ENCODE data around the gene HSH2D. TPM values are rescaled to one million over a fixed set of nuclear protein-coding genes. Genes with fewer than 3 reads are reported as not detected.

HSH2D gene
- total RNA-seq, 6 donors from 2014 or later = 5.9 to 12.6 (median 8.2) TPM

DNA sequence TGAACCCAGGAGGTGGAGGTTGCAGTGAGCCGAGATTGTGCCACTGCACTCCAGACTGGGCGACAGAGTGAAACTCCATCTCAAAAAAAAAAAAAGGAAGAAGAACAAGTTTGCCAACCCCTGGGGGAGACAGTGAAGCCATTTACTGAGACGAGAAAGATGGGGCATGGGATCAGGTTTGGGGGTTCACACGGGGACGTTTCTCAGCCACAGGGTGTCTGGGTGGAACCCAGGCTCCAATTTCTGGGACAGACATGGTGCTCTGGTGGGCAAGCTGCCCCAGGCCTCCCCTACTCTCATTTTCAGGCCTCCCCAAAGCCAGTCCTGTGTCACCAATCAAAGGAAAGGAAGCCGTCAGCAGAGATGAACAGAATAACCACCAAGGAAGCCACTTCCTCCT, 13.4 kb downstream of the HSH2D start:
- DNase-seq (no peak), ATAC-seq (ENCODE audit: low FRiP score in 2 of 2) (no peak)
- Histone ChIP-seq H3K27ac (no peak overlapping the region), H3K9me3 (no peaks in the 10 kb centered on the region), H3K4me3 (no peak overlapping the region), H3K4me1 (no peaks in the 10 kb centered on the region), H3K36me3 (peaks cover 0 to 14% (median 4%) of the 10 kb centered on the region in 4 donors), H3K27me3 (no peaks in the 10 kb centered on the region)
- 71 to 73% methylated on average over 6 of the region's 6 CpGs for WGBS, 2 donors
- TF ChIP-seq POLR2A (IDR thresholded peaks at IDR 0.05) = no peak
- no peak for TF ChIP-seq EP300 (IDR thresholded peaks at IDR 0.05)
- TF ChIP-seq POLR2AphosphoS5 (IDR thresholded peaks at IDR 0.05) = no peak
- TF ChIP-seq CTCF (IDR thresholded peaks at IDR 0.05) = no peak

DNA sequence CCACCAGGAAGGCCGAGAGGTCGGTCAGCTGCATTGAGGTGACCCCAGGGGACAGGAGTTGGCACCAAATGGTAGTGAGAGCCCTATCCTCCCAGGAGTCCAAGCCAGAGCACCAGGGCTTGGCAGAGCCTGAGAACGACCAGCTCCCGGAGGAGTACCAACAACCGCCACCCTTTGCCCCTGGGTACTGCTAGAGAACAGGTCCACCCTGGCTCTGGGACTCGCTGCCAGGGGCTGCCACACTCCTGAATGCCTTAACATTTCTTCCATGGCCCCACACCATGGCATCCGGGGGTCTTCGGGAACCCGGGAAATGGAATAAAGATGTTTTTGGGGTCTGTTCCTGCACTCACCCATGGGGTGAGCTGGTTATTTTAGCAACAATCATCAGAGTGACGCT, 14.1 kb downstream of the HSH2D start:
- Histone ChIP-seq H3K9me3 (no peaks in the 10 kb centered on the region), H3K27me3 (no peaks in the 10 kb centered on the region), H3K4me3 (no peak overlapping the region), H3K27ac (no peak overlapping the region), H3K36me3 (peaks cover 0 to 14% (median 3%) of the 10 kb centered on the region in 4 donors), H3K4me1 (no peaks in the 10 kb centered on the region)
- no peak for ATAC-seq (ENCODE audit: low FRiP score in 2 of 2)
- WGBS, 2 donors = 85 to 100% methylated on average over 4 to 9 of the region's 10 CpGs
- DNase-seq = no peak
- no peak for TF ChIP-seq POLR2A (IDR thresholded peaks at IDR 0.05)
- TF ChIP-seq POLR2AphosphoS5 (IDR thresholded peaks at IDR 0.05) = no peak
- no peak for TF ChIP-seq EP300 (IDR thresholded peaks at IDR 0.05)
- TF ChIP-seq CTCF (IDR thresholded peaks at IDR 0.05) = no peak

- no peaks in the 10 kb centered on the region for H3K27me3 ChIP-seq
- peaks cover 0 to 14% (median 0%) of the 10 kb centered on the region in 4 donors for H3K36me3 ChIP-seq
- TF ChIP-seq POLR2A (IDR thresholded peaks at IDR 0.05) = no peak
- TF ChIP-seq POLR2AphosphoS5 (IDR thresholded peaks at IDR 0.05) = no peak
- no peak for TF ChIP-seq CTCF (IDR thresholded peaks at IDR 0.05)
- TF ChIP-seq EP300 (IDR thresholded peaks at IDR 0.05) = no peak
- no peak overlapping the region for H3K4me3 ChIP-seq
- no peaks in the 10 kb centered on the region for H3K4me1 ChIP-seq
- H3K9me3 ChIP-seq = no peaks in the 10 kb centered on the region
- WGBS, 2 donors = 90% methylated on average over 5 of the region's 5 CpGs
- ATAC-seq (ENCODE audit: low FRiP score in 2 of 2) = no peak
- H3K27ac ChIP-seq = no peak overlapping the region
- no peak for DNase-seq
Measured at GRCh38 chr19:16159655-16160054, 16.2 kb downstream of the HSH2D start.

- Histone ChIP-seq H3K36me3 (peaks cover 0 to 8% (median 0%) of the 10 kb centered on the region in 4 donors), H3K27ac (no peak overlapping the region), H3K27me3 (no peaks in the 10 kb centered on the region), H3K4me3 (no peak overlapping the region), H3K4me1 (no peaks in the 10 kb centered on the region), H3K9me3 (no peaks in the 10 kb centered on the region)
- WGBS, 2 donors = 72 to 75% methylated on average over 6 of the region's 6 CpGs
- ATAC-seq (ENCODE audit: low FRiP score in 2 of 2) = no peak
- no peak for DNase-seq
- TF ChIP-seq EP300 (IDR thresholded peaks at IDR 0.05) (no peak), CTCF (IDR thresholded peaks at IDR 0.05) (no peak), POLR2AphosphoS5 (IDR thresholded peaks at IDR 0.05) (no peak), POLR2A (IDR thresholded peaks at IDR 0.05) (no peak)
Measured at GRCh38 chr19:16160445-16160942, 17.0 kb downstream of the HSH2D start.

DNA sequence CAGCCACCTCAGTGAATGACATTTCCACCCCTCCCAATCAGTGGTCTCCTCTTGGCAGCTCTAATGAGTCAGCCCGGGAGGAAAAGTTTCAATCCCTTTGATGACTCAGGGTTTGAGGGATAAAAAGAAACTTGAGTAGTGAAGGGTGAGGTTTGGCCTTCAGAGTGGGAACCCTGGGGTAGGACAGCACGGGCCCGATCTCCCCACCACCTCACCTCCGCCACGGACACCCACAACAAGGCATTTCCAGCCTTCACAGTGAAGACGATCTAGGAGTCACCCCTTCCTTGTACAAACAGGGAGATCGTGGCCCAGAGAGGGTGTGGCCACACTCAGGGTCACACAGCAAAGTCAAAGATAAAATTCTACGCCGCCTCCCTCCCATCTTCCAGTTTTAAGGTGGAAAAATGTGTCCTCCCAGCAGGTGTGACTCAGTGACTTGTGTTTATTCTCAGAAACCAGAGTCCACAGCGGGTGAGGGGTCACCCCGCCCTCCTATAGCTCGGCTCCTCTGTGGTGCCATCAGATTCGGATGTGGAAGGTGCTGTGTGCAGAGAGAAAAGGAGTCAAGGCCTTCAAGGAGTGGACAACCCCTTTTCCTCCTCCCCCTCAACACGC, 17.6 kb downstream of the HSH2D start:
- Histone ChIP-seq H3K4me1 (no peaks in the 10 kb centered on the region), H3K36me3 (peaks cover 0 to 8% (median 0%) of the 10 kb centered on the region in 4 donors), H3K9me3 (no peaks in the 10 kb centered on the region), H3K4me3 (no peak overlapping the region), H3K27ac (no peak overlapping the region), H3K27me3 (no peaks in the 10 kb centered on the region)
- ATAC-seq (ENCODE audit: low FRiP score in 2 of 2) (no peak), DNase-seq (no peak)
- 69 to 74% methylated on average over 13 to 14 of the region's 14 CpGs for WGBS, 2 donors
- TF ChIP-seq EP300 (IDR thresholded peaks at IDR 0.05) = no peak
- no peak for TF ChIP-seq CTCF (IDR thresholded peaks at IDR 0.05)
- no peak for TF ChIP-seq POLR2AphosphoS5 (IDR thresholded peaks at IDR 0.05)
- no peak for TF ChIP-seq POLR2A (IDR thresholded peaks at IDR 0.05)
